IPS-18a (cell line): Measurements from ENCODE around the gene AMMECR1.
"Not testable (repeated sequence)": the region's sequence is repeated elsewhere in the genome, so short reads cannot be mapped to it uniquely, and the experiment has no call there.

Experiments
- H3K27ac ChIP-seq: one replicate; pipeline ENCODE4 v1.5.1; 2013; ENCODE audit warnings: low read length
- H3K27me3 ChIP-seq: one replicate; pipeline ENCODE4 v1.6.1; 2013; ENCODE audit warnings: mild to moderate bottlenecking, low read length; ENCODE audit not compliant: control insufficient read depth, insufficient read depth
- H3K36me3 ChIP-seq: one replicate; pipeline ENCODE4 v1.6.1; 2013; ENCODE audit warnings: low read depth, low read length; ENCODE audit not compliant: control insufficient read depth
- H3K4me1 ChIP-seq: one replicate; pipeline ENCODE4 v1.6.1; 2013; ENCODE audit warnings: low read depth, low read length; ENCODE audit not compliant: control insufficient read depth
- H3K4me3 ChIP-seq: one replicate; pipeline ENCODE4 v1.5.1; 2013; ENCODE audit warnings: low read length
- H3K9ac ChIP-seq: one replicate; pipeline ENCODE4 v1.6.1; 2013; ENCODE audit warnings: mild to moderate bottlenecking, low read length, moderate library complexity
- H3K9me3 ChIP-seq: one replicate; pipeline ENCODE4 v1.6.1; 2013; ENCODE audit warnings: low read depth, low read length; ENCODE audit not compliant: control insufficient read depth

The AMMECR1 gene

GRCh38 chrX:110251961-110252360 lies 65.9 kb downstream of the AMMECR1 start:
- Histone ChIP-seq H3K27ac (no peak overlapping the region), H3K36me3 (no peaks in the 10 kb centered on the region), H3K9me3 (no peaks in the 10 kb centered on the region), H3K27me3 (no peaks in the 10 kb centered on the region), H3K4me3 (no peak overlapping the region), H3K4me1 (peaks cover 13% of the 10 kb centered on the region), H3K9ac (no peak overlapping the region)

GRCh38 chrX:110251526-110251925 lies 66.4 kb downstream of the AMMECR1 start:
- H3K9me3 ChIP-seq: no peaks in the 10 kb centered on the region
- no peaks in the 10 kb centered on the region for H3K36me3 ChIP-seq
- H3K27me3 ChIP-seq: no peaks in the 10 kb centered on the region
- no peak overlapping the region for H3K9ac ChIP-seq
- H3K27ac ChIP-seq: no peak overlapping the region
- no peak overlapping the region for H3K4me3 ChIP-seq
- peaks cover 11% of the 10 kb centered on the region for H3K4me1 ChIP-seq

- no peaks in the 10 kb centered on the region for H3K9me3 ChIP-seq
- H3K4me1 ChIP-seq: peaks cover 13% of the 10 kb centered on the region
Measured at GRCh38 chrX:110250847-110251246, 67.0 kb downstream of the AMMECR1 start.

GRCh38 chrX:110248578-110248977 lies 69.3 kb downstream of the AMMECR1 start:
- Histone ChIP-seq H3K9me3 (no peaks in the 10 kb centered on the region), H3K27ac (no peak overlapping the region), H3K9ac (no peak overlapping the region), H3K4me1 (peaks cover 31% of the 10 kb centered on the region), H3K4me3 (no peak overlapping the region), H3K36me3 (no peaks in the 10 kb centered on the region), H3K27me3 (no peaks in the 10 kb centered on the region)

More at GRCh38 chrX:110250847-110251246, 67.0 kb downstream of the AMMECR1 start:
- Histone ChIP-seq H3K27me3 (no peaks in the 10 kb centered on the region), H3K4me3 (no peak overlapping the region), H3K27ac (no peak overlapping the region), H3K9ac (no peak overlapping the region), H3K36me3 (no peaks in the 10 kb centered on the region)

- Histone ChIP-seq H3K9me3 (no peaks in the 10 kb centered on the region), H3K4me3 (peak overlapping the region; percentile 19), H3K36me3 (no peaks in the 10 kb centered on the region), H3K9ac (no peak overlapping the region), H3K27ac (peak overlapping the region; percentile 66), H3K4me1 (peaks cover 38% of the 10 kb centered on the region), H3K27me3 (no peaks in the 10 kb centered on the region)
Measured at GRCh38 chrX:110245011-110245410, 72.9 kb downstream of the AMMECR1 start.

- Histone ChIP-seq H3K27me3 (no peaks in the 10 kb centered on the region), H3K4me1 (peaks cover 37% of the 10 kb centered on the region), H3K4me3 (no peak overlapping the region), H3K9ac (no peak overlapping the region), H3K9me3 (no peaks in the 10 kb centered on the region), H3K27ac (no peak overlapping the region), H3K36me3 (no peaks in the 10 kb centered on the region)
Measured at GRCh38 chrX:110242371-110242770, 75.5 kb downstream of the AMMECR1 start.

GRCh38 chrX:110241816-110242215 lies 76.1 kb downstream of the AMMECR1 start:
- peaks cover 38% of the 10 kb centered on the region for H3K4me1 ChIP-seq
- H3K27me3 ChIP-seq: no peaks in the 10 kb centered on the region
- no peak overlapping the region for H3K9ac ChIP-seq
- H3K27ac ChIP-seq: no peak overlapping the region
- no peaks in the 10 kb centered on the region for H3K9me3 ChIP-seq
- no peak overlapping the region for H3K4me3 ChIP-seq
- no peaks in the 10 kb centered on the region for H3K36me3 ChIP-seq

GRCh38 chrX:110238259-110238658 lies 79.6 kb downstream of the AMMECR1 start:
- H3K9me3 ChIP-seq, H3K36me3 ChIP-seq: not testable (repeated sequence)

GRCh38 chrX:110231485-110231884 lies 86.4 kb downstream of the AMMECR1 start:
- H3K4me3 ChIP-seq, H3K36me3 ChIP-seq, H3K4me1 ChIP-seq, H3K27me3 ChIP-seq, H3K27ac ChIP-seq, H3K9ac ChIP-seq, H3K9me3 ChIP-seq: not testable (repeated sequence)

More at GRCh38 chrX:110238259-110238658, 79.6 kb downstream of the AMMECR1 start:
- H3K4me1 ChIP-seq: peaks cover 11% of the 10 kb centered on the region
- not testable (repeated sequence) for H3K9ac ChIP-seq, H3K27me3 ChIP-seq, H3K4me3 ChIP-seq, H3K27ac ChIP-seq

- Histone ChIP-seq H3K27ac (peak overlapping the region; percentile 74), H3K4me3 (peak overlapping the region; percentile 66), H3K9ac (peak overlapping the region; percentile 72)
- H3K4me1 ChIP-seq, H3K36me3 ChIP-seq, H3K9me3 ChIP-seq, H3K27me3 ChIP-seq: not testable (repeated sequence)
Measured at GRCh38 chrX:110229497-110230111, 88.3 kb downstream of the AMMECR1 start.

- Histone ChIP-seq H3K27me3 (no peaks in the 10 kb centered on the region), H3K4me3 (no peak overlapping the region), H3K4me1 (peaks cover 9% of the 10 kb centered on the region), H3K27ac (no peak overlapping the region), H3K9ac (no peak overlapping the region), H3K36me3 (no peaks in the 10 kb centered on the region), H3K9me3 (no peaks in the 10 kb centered on the region)
Measured at GRCh38 chrX:110228453-110228852, 89.4 kb downstream of the AMMECR1 start.

GRCh38 chrX:110226931-110227330 lies 91.0 kb downstream of the AMMECR1 start:
- no peak overlapping the region for H3K27ac ChIP-seq

More at GRCh38 chrX:110226931-110227330, 91.0 kb downstream of the AMMECR1 start:
- Histone ChIP-seq H3K4me3 (no peak overlapping the region), H3K4me1 (peaks cover 9% of the 10 kb centered on the region), H3K27me3 (no peaks in the 10 kb centered on the region), H3K9ac (no peak overlapping the region), H3K36me3 (no peaks in the 10 kb centered on the region), H3K9me3 (no peaks in the 10 kb centered on the region)
